ENCODE measurements around the gene EIF5A2. TPM values are rescaled to one million over a fixed set of nuclear protein-coding genes. Genes with fewer than 3 reads are reported as not detected.
"Not testable (repeated sequence)": the region's sequence is repeated elsewhere in the genome, so short reads cannot be mapped to it uniquely, and the experiment has no call there.

EIF5A2 gene
- total and polyA plus RNA-seq, 4 donors, result 1.6 to 2.4 (median 1.9) TPM

DNA sequence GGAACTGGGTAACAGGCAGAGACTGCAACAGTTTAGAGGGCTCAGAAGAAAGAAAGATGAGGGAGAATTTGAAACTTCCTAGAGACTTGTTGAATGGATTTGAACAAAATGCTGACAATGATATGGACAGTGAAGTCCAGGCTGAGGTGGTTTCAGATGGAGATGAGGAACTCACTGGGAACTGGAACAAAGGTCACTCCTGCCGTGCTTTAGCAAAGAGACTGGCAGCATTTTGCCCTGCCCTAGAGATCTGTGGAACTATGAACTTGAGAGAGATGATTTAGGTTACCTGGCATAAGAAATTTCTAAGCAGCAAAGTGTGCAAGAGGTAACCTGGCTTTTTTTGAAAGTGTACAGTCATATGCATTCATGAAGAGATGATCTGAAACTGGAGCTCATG, 11.7 kb downstream of the EIF5A2 start:
- Histone ChIP-seq H3K4me3 (ENCODE audit: low read depth in 1 of 3, low read length in 3 of 3) (no peak overlapping the region), H3K27ac (ENCODE audit: low read depth in 1 of 2, low read length in 2 of 2) (no peak overlapping the region), H3K27me3 (ENCODE audit: control insufficient read depth in 4 of 4, insufficient read depth in 4 of 4, low read length in 3 of 4) (no peaks in the 10 kb centered on the region), H3K36me3 (ENCODE audit: control insufficient read depth in 4 of 4, insufficient read depth in 3 of 4, low read depth in 1 of 4, low read length in 3 of 4) (no peaks in the 10 kb centered on the region), H3K9ac (ENCODE audit: low read depth in 1 of 2, low read length in 2 of 2) (no peak overlapping the region), H3K4me1 (ENCODE audit: control insufficient read depth in 4 of 4, insufficient read depth in 4 of 4, low read length in 3 of 4) (no peaks in the 10 kb centered on the region), H3K9me3 (ENCODE audit: control insufficient read depth in 4 of 4, low read length in 3 of 4) (no peaks in the 10 kb centered on the region)
- no peak for TF ChIP-seq FOXA1 (IDR thresholded peaks at IDR 0.05)
- TF ChIP-seq RXRA (IDR thresholded peaks at IDR 0.05), result peak; percentile 17 to 38
- TF ChIP-seq HNF4A (conservative IDR thresholded peaks at IDR 0.05), result peak in 1 of 2 donors; percentile 23
- WGBS, result 38% methylated on average over 1 of the region's 1 CpG
- DNase-seq (ENCODE audit: low spot score), result no peak

GRCh38 chr3:170896333-170896732, 12.1 kb downstream of the EIF5A2 start:
- not testable (repeated sequence) for H3K9me3 ChIP-seq (ENCODE audit: control insufficient read depth in 4 of 4, low read length in 3 of 4); H3K4me3 ChIP-seq (ENCODE audit: low read depth in 1 of 3, low read length in 3 of 3); H3K27ac ChIP-seq (ENCODE audit: low read depth in 1 of 2, low read length in 2 of 2); DNase-seq (ENCODE audit: low spot score); H3K27me3 ChIP-seq (ENCODE audit: control insufficient read depth in 4 of 4, insufficient read depth in 4 of 4, low read length in 3 of 4); H3K9ac ChIP-seq (ENCODE audit: low read depth in 1 of 2, low read length in 2 of 2); H3K4me1 ChIP-seq (ENCODE audit: control insufficient read depth in 4 of 4, insufficient read depth in 4 of 4, low read length in 3 of 4); H3K36me3 ChIP-seq (ENCODE audit: control insufficient read depth in 4 of 4, insufficient read depth in 3 of 4, low read depth in 1 of 4, low read length in 3 of 4)
- 97% methylated on average over 6 of the region's 6 CpGs for WGBS

DNA sequence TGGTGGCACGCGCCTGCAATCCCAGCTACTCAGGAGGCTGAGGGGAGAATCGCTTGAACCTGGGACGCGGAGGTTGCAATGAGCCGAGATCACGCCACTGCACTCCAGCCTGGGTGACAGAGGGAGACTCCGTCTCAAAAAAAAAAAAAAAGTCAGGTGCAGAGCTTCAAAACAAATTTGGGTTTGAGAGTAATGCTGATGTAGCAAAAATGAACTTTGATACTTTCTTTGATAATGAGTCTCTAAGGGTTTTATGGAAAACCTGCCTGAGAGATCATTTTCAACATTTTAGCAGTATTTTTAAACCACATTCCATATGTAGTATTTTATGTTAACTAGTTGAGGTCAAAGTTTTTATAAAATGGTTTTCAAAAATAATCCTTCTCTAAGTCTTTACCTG, 14.5 kb downstream of the EIF5A2 start:
- DNase-seq (ENCODE audit: low spot score), result no peak
- no peaks in the 10 kb centered on the region for H3K4me1 ChIP-seq (ENCODE audit: control insufficient read depth in 4 of 4, insufficient read depth in 4 of 4, low read length in 3 of 4)
- H3K27ac ChIP-seq (ENCODE audit: low read depth in 1 of 2, low read length in 2 of 2), result no peak overlapping the region
- no peaks in the 10 kb centered on the region for H3K36me3 ChIP-seq (ENCODE audit: control insufficient read depth in 4 of 4, insufficient read depth in 3 of 4, low read depth in 1 of 4, low read length in 3 of 4)
- no peaks in the 10 kb centered on the region for H3K27me3 ChIP-seq (ENCODE audit: control insufficient read depth in 4 of 4, insufficient read depth in 4 of 4, low read length in 3 of 4)
- H3K4me3 ChIP-seq (ENCODE audit: low read depth in 1 of 3, low read length in 3 of 3), result no peak overlapping the region
- TF ChIP-seq YY1 (IDR thresholded peaks at IDR 0.05) (no peak), RAD21 (IDR thresholded peaks at IDR 0.05) (no peak), JUND (IDR thresholded peaks at IDR 0.05) (no peak), GABPA (IDR thresholded peaks at IDR 0.05 in 1 of 2, conservative IDR thresholded peaks at IDR 0.05 in 1 of 2) (no peak), RXRA (IDR thresholded peaks at IDR 0.05) (no peak), SP1 (IDR thresholded peaks at IDR 0.05) (no peak), CTCF (IDR thresholded peaks at IDR 0.05; ENCODE audit: low read depth, low read length, missing input control) (no peak), MAX (IDR thresholded peaks at IDR 0.05) (no peak), FOXA2 (IDR thresholded peaks at IDR 0.05) (no peak), ATF3 (IDR thresholded peaks at IDR 0.05) (no peak), EGR1 (IDR thresholded peaks at IDR 0.05; ENCODE audit: low read depth in 2 of 2) (no peak), TAF1 (conservative IDR thresholded peaks at IDR 0.05) (no peak), FOXA1 (IDR thresholded peaks at IDR 0.05) (no peak), HNF4A (conservative IDR thresholded peaks at IDR 0.05) (no peak), HNF4G (IDR thresholded peaks at IDR 0.05) (no peak), NR2F2 (IDR thresholded peaks at IDR 0.05) (no peak)
- TF ChIP-seq, protein P1, sequence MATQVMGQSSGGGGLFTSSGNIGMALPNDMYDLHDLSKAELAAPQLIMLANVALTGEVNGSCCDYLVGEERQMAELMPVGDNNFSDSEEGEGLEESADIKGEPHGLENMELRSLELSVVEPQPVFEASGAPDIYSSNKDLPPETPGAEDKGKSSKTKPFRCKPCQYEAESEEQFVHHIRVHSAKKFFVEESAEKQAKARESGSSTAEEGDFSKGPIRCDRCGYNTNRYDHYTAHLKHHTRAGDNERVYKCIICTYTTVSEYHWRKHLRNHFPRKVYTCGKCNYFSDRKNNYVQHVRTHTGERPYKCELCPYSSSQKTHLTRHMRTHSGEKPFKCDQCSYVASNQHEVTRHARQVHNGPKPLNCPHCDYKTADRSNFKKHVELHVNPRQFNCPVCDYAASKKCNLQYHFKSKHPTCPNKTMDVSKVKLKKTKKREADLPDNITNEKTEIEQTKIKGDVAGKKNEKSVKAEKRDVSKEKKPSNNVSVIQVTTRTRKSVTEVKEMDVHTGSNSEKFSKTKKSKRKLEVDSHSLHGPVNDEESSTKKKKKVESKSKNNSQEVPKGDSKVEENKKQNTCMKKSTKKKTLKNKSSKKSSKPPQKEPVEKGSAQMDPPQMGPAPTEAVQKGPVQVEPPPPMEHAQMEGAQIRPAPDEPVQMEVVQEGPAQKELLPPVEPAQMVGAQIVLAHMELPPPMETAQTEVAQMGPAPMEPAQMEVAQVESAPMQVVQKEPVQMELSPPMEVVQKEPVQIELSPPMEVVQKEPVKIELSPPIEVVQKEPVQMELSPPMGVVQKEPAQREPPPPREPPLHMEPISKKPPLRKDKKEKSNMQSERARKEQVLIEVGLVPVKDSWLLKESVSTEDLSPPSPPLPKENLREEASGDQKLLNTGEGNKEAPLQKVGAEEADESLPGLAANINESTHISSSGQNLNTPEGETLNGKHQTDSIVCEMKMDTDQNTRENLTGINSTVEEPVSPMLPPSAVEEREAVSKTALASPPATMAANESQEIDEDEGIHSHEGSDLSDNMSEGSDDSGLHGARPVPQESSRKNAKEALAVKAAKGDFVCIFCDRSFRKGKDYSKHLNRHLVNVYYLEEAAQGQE (IDR thresholded peaks at IDR 0.05), result no peak
- TF ChIP-seq, protein P2, sequence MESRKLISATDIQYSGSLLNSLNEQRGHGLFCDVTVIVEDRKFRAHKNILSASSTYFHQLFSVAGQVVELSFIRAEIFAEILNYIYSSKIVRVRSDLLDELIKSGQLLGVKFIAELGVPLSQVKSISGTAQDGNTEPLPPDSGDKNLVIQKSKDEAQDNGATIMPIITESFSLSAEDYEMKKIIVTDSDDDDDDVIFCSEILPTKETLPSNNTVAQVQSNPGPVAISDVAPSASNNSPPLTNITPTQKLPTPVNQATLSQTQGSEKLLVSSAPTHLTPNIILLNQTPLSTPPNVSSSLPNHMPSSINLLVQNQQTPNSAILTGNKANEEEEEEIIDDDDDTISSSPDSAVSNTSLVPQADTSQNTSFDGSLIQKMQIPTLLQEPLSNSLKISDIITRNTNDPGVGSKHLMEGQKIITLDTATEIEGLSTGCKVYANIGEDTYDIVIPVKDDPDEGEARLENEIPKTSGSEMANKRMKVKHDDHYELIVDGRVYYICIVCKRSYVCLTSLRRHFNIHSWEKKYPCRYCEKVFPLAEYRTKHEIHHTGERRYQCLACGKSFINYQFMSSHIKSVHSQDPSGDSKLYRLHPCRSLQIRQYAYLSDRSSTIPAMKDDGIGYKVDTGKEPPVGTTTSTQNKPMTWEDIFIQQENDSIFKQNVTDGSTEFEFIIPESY (IDR thresholded peaks at IDR 0.05), result no peak
- no peak overlapping the region for H3K9ac ChIP-seq (ENCODE audit: low read depth in 1 of 2, low read length in 2 of 2)
- 98% methylated on average over 8 of the region's 8 CpGs for WGBS
- no peaks in the 10 kb centered on the region for H3K9me3 ChIP-seq (ENCODE audit: control insufficient read depth in 4 of 4, low read length in 3 of 4)

Measured in liver (tissue), 9 donors.